ENCODE measurements around the gene RRAGB.

The RRAGB gene

DNA sequence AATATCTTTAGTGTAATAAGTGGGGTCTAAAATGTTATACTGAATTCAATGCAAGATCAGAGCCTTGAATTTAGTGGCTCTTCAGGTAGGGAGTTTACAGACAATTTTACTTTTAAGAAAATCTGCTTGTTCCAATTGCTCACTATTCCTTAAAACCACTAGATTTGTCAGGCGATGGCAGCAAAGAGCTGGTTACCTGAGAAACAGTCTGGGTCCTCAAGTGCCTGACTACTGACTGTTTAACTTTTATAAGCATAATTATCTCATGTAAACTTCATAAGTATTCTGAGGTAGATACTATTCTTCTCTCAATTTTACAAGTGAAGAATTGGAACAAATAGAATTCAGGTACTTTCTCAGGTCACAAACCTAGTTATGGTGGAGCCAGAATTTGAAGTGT lies 84.3 kb downstream of the RRAGB start:
- TF ChIP-seq, protein P1, sequence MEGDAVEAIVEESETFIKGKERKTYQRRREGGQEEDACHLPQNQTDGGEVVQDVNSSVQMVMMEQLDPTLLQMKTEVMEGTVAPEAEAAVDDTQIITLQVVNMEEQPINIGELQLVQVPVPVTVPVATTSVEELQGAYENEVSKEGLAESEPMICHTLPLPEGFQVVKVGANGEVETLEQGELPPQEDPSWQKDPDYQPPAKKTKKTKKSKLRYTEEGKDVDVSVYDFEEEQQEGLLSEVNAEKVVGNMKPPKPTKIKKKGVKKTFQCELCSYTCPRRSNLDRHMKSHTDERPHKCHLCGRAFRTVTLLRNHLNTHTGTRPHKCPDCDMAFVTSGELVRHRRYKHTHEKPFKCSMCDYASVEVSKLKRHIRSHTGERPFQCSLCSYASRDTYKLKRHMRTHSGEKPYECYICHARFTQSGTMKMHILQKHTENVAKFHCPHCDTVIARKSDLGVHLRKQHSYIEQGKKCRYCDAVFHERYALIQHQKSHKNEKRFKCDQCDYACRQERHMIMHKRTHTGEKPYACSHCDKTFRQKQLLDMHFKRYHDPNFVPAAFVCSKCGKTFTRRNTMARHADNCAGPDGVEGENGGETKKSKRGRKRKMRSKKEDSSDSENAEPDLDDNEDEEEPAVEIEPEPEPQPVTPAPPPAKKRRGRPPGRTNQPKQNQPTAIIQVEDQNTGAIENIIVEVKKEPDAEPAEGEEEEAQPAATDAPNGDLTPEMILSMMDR (IDR thresholded peaks at IDR 0.05; ENCODE audit: insufficient read depth, low read depth, low read length, missing control alignments), result no peak
- no peak overlapping the region for H3K4me3 ChIP-seq (ENCODE audit: low read length)
- DNase-seq (ENCODE audit: low read depth), result peak; percentile 4
